ENCODE measurements around the gene CREB1.

The CREB1 gene

DNA sequence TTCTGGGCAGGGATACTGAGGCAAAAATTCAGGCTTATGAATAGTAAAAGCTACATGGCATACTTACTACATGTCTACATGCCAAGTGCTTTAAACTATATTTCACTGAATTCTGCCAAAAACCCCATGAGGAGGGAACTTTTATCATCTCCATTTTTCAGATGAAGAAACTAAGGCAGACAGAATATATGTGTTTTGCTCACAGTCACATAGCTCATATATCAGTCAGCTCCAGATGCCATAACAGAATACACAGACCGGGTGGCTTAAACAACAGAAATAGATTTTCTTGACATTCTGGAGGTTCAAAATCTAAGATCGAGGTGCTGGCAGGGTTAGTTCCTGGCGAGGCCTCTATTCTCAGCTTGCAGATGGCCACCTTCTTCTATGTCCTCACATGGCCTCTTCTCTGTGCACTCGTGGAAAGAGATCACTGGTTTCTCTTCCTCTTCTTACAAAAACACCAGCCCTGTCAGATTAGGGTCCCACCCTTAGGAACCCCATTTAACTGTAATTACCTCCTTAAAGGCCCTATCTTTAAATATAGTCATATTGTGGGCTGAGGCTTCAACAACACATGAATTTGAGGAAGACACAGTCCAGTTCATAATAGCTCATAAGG, 27.1 kb upstream of the CREB1 start:
- no peak for DNase-seq (ENCODE audit: low read depth)
- no peak overlapping the region for H3K4me3 ChIP-seq (ENCODE audit: low read depth, low read length)

- no peak overlapping the region for H3K4me3 ChIP-seq (ENCODE audit: low read depth, low read length)
- DNase-seq (ENCODE audit: low read depth): peak; percentile 79
Observed at GRCh38 chr2:207503234-207503633, 26.5 kb upstream of the CREB1 start.

- DNase-seq (ENCODE audit: low read depth): peak; percentile 80
Observed at GRCh38 chr2:207504513-207505170, 25.1 kb upstream of the CREB1 start.

GRCh38 chr2:207505171-207505570, 24.6 kb upstream of the CREB1 start:
- no peak overlapping the region for H3K4me3 ChIP-seq (ENCODE audit: low read depth, low read length)
- no peak for DNase-seq (ENCODE audit: low read depth)

More at GRCh38 chr2:207504513-207505170, 25.1 kb upstream of the CREB1 start:
- H3K4me3 ChIP-seq (ENCODE audit: low read depth, low read length): peak overlapping the region; percentile 16

- DNase-seq (ENCODE audit: low read depth): peak; percentile 64
Observed at GRCh38 chr2:207505728-207506127, 24.0 kb upstream of the CREB1 start.

GRCh38 chr2:207506426-207506825, 23.3 kb upstream of the CREB1 start:
- DNase-seq (ENCODE audit: low read depth): no peak
- no peak overlapping the region for H3K4me3 ChIP-seq (ENCODE audit: low read depth, low read length)

More at GRCh38 chr2:207505728-207506127, 24.0 kb upstream of the CREB1 start:
- H3K4me3 ChIP-seq (ENCODE audit: low read depth, low read length): no peak overlapping the region

DNA sequence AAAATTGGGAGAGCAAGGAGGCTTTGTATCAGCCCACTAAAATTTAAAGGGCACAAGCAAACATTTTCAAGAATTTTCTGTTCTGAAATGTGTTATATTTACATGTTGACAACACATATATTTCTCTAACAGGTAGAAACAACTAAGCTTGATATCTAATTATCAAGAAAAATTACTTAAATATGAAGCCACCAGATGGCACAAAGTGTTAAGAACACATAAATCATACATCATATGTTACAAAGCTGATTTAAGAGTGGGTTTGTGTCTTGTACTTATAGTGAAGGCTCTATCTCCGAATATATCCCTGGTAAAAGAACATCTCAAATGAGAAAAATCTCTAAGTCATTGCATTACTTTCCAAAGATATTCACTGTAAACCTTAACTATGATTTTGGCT, 19.6 kb upstream of the CREB1 start:
- DNase-seq (ENCODE audit: low read depth): no peak
- H3K4me3 ChIP-seq (ENCODE audit: low read depth, low read length): no peak overlapping the region

DNA sequence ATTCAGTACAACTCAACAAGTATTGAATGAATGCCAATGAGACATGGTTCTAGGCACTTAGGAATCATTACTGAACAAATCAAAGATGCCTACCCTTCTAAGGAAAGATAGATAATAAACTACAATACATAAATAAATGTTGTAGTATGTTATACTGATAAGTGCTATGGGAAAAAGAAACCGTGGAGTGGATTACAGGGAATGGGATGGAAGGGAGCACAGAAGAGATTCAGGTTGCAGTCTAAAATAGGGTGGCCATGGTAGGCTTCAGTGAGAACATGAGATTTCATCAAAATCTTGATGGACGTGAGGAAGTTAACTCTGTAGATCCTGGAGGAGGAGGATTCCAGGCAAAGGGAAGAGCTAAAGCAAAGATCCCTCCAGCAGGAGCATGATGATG, 17.9 kb upstream of the CREB1 start:
- H3K4me3 ChIP-seq (ENCODE audit: low read depth, low read length): no peak overlapping the region
- DNase-seq (ENCODE audit: low read depth): no peak

DNA sequence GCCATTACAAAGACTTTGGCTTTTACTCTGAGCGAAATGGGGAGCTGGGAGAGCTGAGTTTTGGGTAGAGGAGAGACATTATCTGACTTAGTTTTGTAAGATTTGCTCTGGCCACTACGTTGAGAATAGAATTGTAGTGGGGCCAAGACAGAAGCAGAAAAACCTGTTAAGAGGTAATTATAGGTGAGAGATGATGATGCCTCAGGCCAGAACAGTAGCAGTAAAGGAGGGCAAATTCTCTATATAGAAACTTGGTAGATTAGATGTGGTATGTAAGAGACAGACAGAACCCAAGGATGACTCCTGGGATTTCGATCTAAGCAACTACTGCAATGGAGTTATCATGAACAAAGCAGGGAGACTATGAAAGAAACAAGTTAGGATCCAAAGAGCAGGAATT, 17.4 kb upstream of the CREB1 start:
- no peak for DNase-seq (ENCODE audit: low read depth)
- H3K4me3 ChIP-seq (ENCODE audit: low read depth, low read length): no peak overlapping the region

DNA sequence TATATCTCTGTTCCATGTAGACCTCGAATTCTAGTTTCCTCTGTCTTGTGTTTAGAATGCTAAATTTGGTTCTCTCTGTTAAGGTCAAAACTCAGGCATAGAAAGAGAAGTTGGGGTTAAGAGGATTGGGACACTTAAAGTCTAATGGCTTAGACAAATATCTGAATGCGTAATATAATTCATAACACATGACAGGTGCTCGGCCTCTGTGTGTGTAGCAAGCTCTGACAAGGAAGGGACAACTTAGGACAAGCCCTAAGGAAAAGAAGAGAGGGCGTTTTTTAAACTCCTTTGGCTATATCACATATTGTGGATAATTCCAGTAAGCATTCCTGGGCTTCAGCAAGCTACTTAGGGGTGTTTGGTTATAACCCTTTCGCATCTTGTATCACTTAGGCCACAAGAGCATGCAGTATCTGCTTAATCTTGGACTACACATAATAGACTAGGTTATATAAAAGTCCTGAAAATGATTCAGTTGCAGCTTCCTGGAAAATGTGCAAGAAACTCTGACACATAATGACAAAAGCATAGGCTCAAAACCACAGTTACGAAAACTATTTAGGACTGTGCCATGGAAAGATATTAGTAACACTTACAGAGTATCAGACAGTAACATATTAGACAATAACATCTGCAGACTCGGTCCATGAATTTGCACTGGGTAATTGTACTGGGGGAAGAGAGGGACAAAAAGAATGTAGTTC, 16.1 kb upstream of the CREB1 start:
- DNase-seq (ENCODE audit: low read depth): peak; percentile 86
- no peak overlapping the region for H3K4me3 ChIP-seq (ENCODE audit: low read depth, low read length)

DNA sequence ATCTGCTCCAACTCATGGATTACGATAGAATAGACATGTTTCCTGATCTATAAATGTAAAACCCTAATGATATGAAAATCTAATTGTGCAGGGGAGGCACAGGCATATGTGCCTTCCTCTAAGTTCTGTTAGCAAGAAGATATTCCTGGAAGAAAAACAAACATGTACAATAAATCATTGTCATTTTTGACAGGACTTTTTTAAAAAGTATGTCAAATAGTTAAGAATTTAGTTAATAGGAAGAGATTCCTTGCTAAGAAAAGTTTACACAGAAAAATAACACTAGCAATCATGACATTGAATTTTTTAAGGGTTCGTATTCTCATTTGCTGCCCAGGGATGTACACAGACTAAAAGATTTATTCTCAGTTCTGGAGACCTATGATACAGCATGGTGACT, 15.3 kb upstream of the CREB1 start:
- DNase-seq (ENCODE audit: low read depth): no peak
- no peak overlapping the region for H3K4me3 ChIP-seq (ENCODE audit: low read depth, low read length)

DNA sequence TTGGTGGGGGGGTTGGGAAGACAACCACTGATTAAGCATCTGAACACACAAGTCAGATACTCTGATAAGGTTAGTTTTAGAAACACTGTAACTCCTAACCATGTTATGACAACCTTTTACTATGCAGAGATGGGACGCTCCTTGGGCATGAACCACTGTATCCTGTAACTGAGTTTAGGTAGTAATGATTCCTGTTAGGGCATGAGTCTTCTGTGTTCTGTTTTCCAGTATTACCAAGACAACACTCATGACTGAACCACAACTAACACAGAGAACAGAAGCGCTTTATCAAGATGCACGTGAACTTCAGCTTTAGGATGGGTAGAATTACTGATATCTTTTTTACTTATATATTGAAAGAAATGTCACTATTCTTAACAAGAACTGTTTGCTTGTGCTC, 14.1 kb upstream of the CREB1 start:
- no peak for DNase-seq (ENCODE audit: low read depth)
- no peak overlapping the region for H3K4me3 ChIP-seq (ENCODE audit: low read depth, low read length)

GRCh38 chr2:207516206-207516605, 13.6 kb upstream of the CREB1 start:
- no peak overlapping the region for H3K4me3 ChIP-seq (ENCODE audit: low read depth, low read length)
- peak; percentile 39 for DNase-seq (ENCODE audit: low read depth)

- H3K4me3 ChIP-seq (ENCODE audit: low read depth, low read length): no peak overlapping the region
- DNase-seq (ENCODE audit: low read depth): no peak
Observed at GRCh38 chr2:207523005-207523404, 6.8 kb upstream of the CREB1 start.

DNA sequence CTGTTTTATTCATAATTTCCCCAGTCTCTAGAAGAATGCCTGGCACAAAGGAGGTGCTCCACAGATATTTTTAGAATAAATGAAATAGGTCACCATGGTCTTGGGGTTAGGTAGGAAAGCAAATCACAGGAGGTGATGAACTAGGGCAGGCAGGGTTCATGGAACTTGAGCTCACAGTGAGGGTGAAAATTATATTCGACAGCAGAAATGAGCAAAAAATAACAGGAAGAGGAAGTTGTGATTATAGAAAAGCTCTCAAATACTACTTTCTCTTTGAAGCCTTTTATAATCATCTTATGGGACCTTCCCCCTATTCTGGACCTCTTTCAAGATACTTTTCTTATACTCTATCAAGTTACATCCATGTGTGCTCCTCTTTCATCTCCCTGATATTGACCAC, 4.5 kb upstream of the CREB1 start:
- DNase-seq (ENCODE audit: low read depth): no peak
- no peak overlapping the region for H3K4me3 ChIP-seq (ENCODE audit: low read depth, low read length)

DNA sequence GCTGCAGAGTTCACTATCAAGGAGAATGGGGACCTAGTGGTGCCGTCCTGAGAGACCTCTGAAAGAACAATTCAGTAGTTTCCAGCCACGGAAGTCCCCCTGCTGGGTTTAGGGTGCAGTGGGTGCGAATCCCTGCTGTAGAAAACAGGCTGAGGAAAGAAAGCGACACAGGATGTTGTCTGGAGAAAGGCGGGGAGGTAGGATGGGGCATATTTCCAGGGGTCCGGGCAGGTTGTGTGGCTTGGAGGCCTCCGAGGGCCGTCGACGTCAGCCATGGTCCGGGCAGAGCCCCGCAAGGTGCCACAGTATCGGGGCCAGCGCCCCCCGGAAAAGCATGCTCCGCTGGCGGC, 807 bp upstream of the CREB1 start:
- H3K4me3 ChIP-seq (ENCODE audit: low read depth, low read length): peak overlapping the region; percentile 73
- DNase-seq (ENCODE audit: low read depth): no peak

DNA sequence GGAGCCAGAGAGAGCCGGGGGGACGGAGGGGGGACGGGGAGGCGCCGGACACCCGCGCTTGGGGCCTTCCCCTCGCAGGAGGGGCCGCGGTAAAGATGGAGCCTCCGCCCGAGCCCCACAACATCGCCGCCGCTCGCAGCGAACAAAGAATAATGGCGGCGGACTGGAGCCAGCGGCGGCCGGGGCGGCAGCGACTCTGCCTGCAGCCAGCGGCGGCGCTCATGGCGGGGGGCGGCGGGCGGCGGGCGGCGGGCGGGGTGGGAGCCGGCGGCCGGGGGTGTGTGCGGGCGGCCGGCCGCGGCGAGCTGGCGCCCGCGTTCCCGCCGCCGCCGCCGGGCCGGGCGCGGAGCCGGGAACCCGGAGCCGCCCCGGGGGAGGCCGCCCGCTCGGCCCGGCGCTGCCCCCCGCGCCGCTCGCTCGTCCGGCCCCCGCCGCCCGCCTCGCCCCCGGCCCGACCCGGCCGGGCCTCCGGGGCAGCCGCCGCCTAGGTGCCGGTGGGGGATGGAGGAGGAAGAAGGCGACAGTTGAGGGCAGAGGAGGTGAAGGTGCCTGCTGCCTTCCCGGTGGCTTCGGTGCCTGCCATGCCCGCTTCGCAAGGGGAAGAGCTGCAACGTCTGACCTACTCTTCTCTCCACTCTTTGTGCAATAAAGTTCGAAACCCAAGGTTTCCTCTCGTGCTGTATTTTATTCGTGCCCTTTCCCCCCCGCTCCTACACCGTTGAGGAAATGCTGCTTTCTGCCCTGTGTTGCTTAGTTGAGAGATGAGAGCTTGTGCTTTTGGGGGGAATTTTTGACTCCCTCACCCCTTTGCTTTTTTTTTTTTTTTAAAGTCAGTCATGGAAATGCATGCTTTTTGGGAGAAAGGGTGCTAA, 634 bp downstream of the CREB1 start:
- no peak for DNase-seq (ENCODE audit: low read depth)

DNA sequence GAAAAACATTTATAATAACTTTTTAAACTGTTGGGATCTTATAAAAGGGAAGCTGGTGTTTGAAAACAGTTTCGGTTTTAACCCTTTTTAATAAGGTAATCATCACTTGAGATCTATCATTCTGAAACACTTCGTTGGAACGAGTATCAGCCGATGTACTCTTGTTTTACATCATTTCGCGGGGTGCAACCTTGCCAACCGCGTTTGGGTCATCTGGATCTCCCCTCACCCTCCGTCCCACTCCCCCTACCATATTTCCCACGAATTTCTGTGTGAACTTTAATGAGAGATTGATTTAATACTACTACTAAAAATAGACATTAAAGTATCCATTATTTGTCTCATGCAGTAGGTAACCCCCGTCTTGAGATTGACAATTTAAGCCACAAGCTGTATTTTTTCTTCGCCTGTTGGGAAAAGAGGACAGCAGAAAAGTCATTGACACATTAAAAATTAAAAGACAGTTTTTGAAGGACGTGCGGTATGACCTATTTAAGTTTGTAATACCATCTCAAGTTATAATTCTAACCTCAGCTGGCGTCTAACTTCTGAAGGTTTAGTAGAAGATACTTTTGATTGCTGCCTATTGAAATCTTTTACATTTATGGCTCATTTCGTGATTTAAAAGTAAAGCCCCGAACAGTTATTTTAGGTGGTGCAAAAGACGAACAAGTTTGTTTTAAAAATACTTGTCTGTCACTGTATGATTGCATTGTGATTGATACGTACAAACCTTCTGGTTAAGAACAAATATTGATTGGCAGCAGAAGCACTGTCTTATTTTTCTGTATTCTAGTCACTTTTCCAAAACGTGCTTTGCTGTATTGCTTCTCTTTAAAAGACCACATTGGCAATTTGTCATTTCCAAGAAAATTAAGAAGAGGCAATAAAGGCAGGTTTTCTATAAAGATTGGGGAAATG, 1.5 kb downstream of the CREB1 start:
- DNase-seq (ENCODE audit: low read depth): no peak
- peak overlapping the region; percentile 73 for H3K4me3 ChIP-seq (ENCODE audit: low read depth, low read length)

More for the DNA sequence above, 634 bp downstream of the CREB1 start:
- peak overlapping the region; percentile 73 for H3K4me3 ChIP-seq (ENCODE audit: low read depth, low read length)

DNA sequence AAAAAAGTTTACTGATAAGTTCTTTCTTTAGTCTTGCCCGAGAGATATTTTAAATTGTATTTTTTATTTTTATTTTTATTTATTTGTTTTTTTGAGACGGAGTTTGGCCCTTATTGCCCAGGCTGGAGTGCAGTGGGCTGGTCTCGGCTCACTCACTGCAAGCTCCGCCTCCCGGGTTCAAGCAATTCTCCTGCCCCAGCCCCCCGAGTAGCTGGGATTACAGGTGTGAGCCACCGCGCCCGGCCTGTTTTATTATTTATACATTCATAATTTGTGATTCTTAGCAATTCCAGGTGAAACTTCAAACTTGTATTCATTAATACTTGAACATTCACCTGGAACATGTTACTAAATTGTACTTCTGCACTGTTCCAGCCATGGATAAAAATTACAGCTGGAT, 2.9 kb downstream of the CREB1 start:
- no peak overlapping the region for H3K4me3 ChIP-seq (ENCODE audit: low read depth, low read length)
- no peak for DNase-seq (ENCODE audit: low read depth)
